PFSK-1 (cell line): ENCODE results near the gene SND1.

Experiments
- FOXP2 ChIP-seq: optimal IDR thresholded peaks from 2 replicates; pipeline ENCODE3; 2011; ENCODE audit warnings: borderline replicate concordance, control low read depth, inconsistent platforms; ENCODE audit not compliant: insufficient read depth; ENCODE audit errors: extremely low read length, extremely low read depth
- POLR2AphosphoS5 ChIP-seq: IDR thresholded peaks from 2 replicates; pipeline ENCODE4 v1.6.1; 2012; ENCODE audit warnings: low read depth, mild to moderate bottlenecking, control low read depth, low read length, moderate library complexity
- SIN3A ChIP-seq: IDR thresholded peaks from 2 replicates; pipeline ENCODE4 v1.6.1; 2012; ENCODE audit warnings: mild to moderate bottlenecking, low read length, moderate library complexity, borderline replicate concordance; ENCODE audit not compliant: insufficient read depth
- TAF1 ChIP-seq: IDR thresholded peaks from 2 replicates; pipeline ENCODE4 v1.6.1; 2012; ENCODE audit warnings: low read length, control low read depth, borderline replicate concordance; ENCODE audit not compliant: insufficient read depth
- TF ChIP-seq, protein P1 (sequence below), 2 experiments: IDR thresholded peaks; 2 replicates each; pipeline versions ENCODE4 v1.6.1 to v1.8.0; 2011 to 2012; ENCODE audit warnings: low read depth in 2 of 2, low read length in 2 of 2, control low read depth in 1 of 2, inconsistent platforms in 1 of 2, mild to moderate bottlenecking in 1 of 2, moderate library complexity in 1 of 2; ENCODE audit not compliant: insufficient read depth in 1 of 2

SND1 gene

DNA sequence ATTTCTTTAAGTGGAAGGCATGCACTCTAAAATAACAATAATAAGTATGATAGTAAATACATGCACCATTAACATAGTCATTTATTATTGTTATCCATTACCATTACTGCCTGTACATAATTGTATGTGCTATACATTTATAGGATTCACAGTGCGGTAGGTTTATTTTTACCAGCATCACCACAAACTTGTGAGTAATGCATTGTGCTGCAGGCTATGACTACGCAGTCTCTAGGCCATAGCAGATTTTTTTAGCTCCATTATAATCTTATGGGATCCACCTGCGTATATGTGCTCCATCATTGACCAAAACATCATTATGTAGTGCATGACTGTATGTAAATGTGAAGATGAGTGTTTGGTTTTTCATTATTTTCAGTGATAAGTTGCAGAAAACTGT is 219.2 kb downstream of the SND1 start:
- TF ChIP-seq SIN3A = no peak
- no peak for TF ChIP-seq TAF1
- no peak for TF ChIP-seq POLR2AphosphoS5
- no peak for TF ChIP-seq FOXP2
- TF ChIP-seq, protein P1, sequence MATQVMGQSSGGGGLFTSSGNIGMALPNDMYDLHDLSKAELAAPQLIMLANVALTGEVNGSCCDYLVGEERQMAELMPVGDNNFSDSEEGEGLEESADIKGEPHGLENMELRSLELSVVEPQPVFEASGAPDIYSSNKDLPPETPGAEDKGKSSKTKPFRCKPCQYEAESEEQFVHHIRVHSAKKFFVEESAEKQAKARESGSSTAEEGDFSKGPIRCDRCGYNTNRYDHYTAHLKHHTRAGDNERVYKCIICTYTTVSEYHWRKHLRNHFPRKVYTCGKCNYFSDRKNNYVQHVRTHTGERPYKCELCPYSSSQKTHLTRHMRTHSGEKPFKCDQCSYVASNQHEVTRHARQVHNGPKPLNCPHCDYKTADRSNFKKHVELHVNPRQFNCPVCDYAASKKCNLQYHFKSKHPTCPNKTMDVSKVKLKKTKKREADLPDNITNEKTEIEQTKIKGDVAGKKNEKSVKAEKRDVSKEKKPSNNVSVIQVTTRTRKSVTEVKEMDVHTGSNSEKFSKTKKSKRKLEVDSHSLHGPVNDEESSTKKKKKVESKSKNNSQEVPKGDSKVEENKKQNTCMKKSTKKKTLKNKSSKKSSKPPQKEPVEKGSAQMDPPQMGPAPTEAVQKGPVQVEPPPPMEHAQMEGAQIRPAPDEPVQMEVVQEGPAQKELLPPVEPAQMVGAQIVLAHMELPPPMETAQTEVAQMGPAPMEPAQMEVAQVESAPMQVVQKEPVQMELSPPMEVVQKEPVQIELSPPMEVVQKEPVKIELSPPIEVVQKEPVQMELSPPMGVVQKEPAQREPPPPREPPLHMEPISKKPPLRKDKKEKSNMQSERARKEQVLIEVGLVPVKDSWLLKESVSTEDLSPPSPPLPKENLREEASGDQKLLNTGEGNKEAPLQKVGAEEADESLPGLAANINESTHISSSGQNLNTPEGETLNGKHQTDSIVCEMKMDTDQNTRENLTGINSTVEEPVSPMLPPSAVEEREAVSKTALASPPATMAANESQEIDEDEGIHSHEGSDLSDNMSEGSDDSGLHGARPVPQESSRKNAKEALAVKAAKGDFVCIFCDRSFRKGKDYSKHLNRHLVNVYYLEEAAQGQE (IDR thresholded peaks at IDR 0.05; ENCODE audit: insufficient read depth in 1 of 2, low read depth in 2 of 2, low read length in 2 of 2) = no peak

DNA sequence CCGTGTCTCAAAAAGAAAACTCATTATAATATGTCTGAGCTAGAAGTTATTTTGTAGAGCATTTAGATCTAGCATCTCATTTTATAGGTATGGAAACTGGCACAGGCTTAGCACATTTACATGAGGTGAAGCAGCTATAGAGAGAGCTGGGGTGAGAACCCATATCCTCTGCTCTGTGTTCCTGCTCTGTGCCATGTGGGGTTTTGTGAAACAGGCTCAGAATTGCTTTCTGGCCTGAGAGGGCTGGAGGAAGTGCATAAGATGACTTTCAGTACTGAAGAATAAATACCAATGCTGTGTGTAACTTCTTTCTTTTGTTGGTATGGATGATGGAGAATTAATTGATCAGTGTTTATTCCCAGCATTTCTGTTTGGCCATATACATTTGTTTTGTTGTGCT is 220.1 kb downstream of the SND1 start:
- no peak for TF ChIP-seq FOXP2
- TF ChIP-seq SIN3A = no peak
- TF ChIP-seq TAF1 = no peak
- TF ChIP-seq POLR2AphosphoS5 = no peak
- TF ChIP-seq, protein P1 (IDR thresholded peaks at IDR 0.05; ENCODE audit: insufficient read depth in 1 of 2, low read depth in 2 of 2, low read length in 2 of 2) = no peak

DNA sequence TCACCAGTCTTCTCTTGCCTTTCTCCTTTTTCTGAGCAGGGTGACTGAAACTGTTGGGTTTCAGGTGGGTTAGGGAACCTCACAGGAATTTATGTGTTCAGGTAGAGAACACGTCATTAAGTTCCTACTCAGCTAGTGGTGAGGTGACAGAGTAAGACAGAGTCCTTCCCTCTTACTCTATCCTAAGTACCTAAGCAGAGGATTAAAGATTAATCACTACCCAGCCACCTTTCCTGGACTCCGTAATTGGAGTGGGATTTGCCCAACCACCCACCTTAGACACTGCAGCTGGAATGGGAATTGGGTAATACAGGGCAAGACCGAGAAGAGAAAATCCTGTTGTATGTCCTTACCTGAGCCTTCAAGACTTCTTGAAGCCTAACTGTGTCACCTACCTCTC is 221.2 kb downstream of the SND1 start:
- TF ChIP-seq TAF1 = no peak
- TF ChIP-seq, protein P1 (IDR thresholded peaks at IDR 0.05; ENCODE audit: insufficient read depth in 1 of 2, low read depth in 2 of 2, low read length in 2 of 2) = no peak
- TF ChIP-seq POLR2AphosphoS5 = no peak
- no peak for TF ChIP-seq SIN3A
- TF ChIP-seq FOXP2 = no peak

DNA sequence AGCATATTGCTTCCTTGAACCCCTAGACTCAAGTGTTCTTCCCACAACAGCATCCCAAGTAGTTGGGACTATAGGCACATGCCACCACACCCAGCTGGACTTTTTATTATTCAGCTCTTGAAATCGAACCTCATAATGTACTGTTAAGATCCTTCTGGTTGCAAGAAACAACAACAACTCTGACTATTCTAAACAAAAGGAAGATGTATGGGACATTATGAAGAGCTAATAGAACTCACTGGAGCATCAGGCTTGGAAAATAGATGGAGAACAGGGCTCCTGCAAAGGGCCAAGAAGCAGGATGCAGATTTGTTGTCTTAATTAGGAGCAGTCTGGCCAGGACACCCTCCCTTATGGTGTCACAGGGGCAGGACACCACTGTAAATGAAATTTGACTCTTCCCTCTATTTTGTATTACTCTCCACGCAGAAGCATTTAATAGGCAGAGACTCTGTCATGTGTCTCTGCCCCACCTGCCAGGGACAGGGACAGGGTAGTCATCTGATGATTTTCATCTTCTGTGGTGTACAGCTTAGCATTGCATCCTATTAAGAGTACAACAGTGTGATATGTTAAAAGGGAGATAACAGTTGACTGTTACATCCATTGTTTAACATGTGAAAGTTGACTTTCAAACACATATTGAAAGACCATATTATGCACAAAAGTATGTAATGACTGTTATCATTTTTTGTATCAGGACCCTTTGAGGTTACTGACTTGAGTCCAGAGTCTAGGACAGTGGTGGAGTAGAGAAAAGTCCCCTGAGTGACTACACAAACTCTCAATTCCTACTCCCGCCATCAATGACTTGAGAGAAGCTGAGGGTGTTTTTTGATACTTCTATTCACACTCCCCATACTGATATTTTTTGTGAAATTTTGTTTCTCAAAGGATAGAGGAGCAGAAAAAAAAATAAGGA is 222.0 kb downstream of the SND1 start:
- TF ChIP-seq SIN3A (no peak), POLR2AphosphoS5 (no peak), FOXP2 (no peak), TAF1 (no peak)
- TF ChIP-seq, protein P1 (IDR thresholded peaks at IDR 0.05; ENCODE audit: insufficient read depth in 1 of 2, low read depth in 2 of 2, low read length in 2 of 2) = no peak
